ENCODE data around the gene PCGF1. TPM values are rescaled to one million over a fixed set of nuclear protein-coding genes. Genes with fewer than 3 reads are reported as not detected.

Gene PCGF1
- total and polyA plus RNA-seq, 10 donors = 9.6 to 20.4 (median 14.6) TPM

GRCh38 chr2:74505448-74506246, 1.8 kb downstream of the PCGF1 start:
- Histone ChIP-seq H3K4me1 (peaks cover 19 to 65% (median 61%) of the 10 kb centered on the region in 6 donors), H3K27ac (no peak overlapping the region), H3K9me3 (no peaks in the 10 kb centered on the region), H3K27me3 (replicated peaks in 1 of 7) (peaks cover 0 to 46% (median 17%) of the 10 kb centered on the region in 7 donors), H3K36me3 (peaks cover 0 to 23% (median 16%) of the 10 kb centered on the region in 6 donors), H3K4me3 (peak overlapping the region in 3 of 8 donors; percentile 2 to 90 (median 61))
- DNase-seq = peak; percentile 68
- 95 to 97% (median 96%) methylated on average over 14 of the region's 14 CpGs for WGBS, 5 donors
- intact Hi-C loops (cut with DNase I; ENCODE audit: low total_unique reads) = no loop called here
- TF ChIP-seq CTCF (IDR thresholded peaks at IDR 0.05 in 8 of 11, conservative IDR thresholded peaks at IDR 0.05 in 3 of 11) (no peak), POLR2AphosphoS5 (IDR thresholded peaks at IDR 0.05) (no peak), POLR2A (IDR thresholded peaks at IDR 0.05) (no peak)

- H3K4me3 ChIP-seq = peak overlapping the region in 1 of 8 donors; percentile 90
- peaks cover 0 to 23% (median 16%) of the 10 kb centered on the region in 6 donors for H3K36me3 ChIP-seq
- peaks cover 21 to 75% (median 66%) of the 10 kb centered on the region in 6 donors for H3K4me1 ChIP-seq
- peak; percentile 39 for DNase-seq
- H3K27me3 ChIP-seq (replicated peaks in 1 of 7) = peaks cover 6 to 49% (median 23%) of the 10 kb centered on the region in 7 donors
- TF ChIP-seq POLR2AphosphoS5 (IDR thresholded peaks at IDR 0.05) (no peak), POLR2A (IDR thresholded peaks at IDR 0.05) (no peak), CTCF (IDR thresholded peaks at IDR 0.05 in 8 of 11, conservative IDR thresholded peaks at IDR 0.05 in 3 of 11) (no peak)
- H3K9me3 ChIP-seq = no peaks in the 10 kb centered on the region
- WGBS, 5 donors = 91 to 96% (median 95%) methylated on average over 3 of the region's 3 CpGs
- intact Hi-C loops (cut with DNase I; ENCODE audit: low total_unique reads) = loop anchor here (5.0 kb wide), 1 partner anchor 83 kb away; no protein-coding TSS in a partner anchor
- no peak overlapping the region for H3K27ac ChIP-seq
These were observed 2.9 kb downstream of the PCGF1 start for GRCh38 chr2:74504591-74504990.

DNA sequence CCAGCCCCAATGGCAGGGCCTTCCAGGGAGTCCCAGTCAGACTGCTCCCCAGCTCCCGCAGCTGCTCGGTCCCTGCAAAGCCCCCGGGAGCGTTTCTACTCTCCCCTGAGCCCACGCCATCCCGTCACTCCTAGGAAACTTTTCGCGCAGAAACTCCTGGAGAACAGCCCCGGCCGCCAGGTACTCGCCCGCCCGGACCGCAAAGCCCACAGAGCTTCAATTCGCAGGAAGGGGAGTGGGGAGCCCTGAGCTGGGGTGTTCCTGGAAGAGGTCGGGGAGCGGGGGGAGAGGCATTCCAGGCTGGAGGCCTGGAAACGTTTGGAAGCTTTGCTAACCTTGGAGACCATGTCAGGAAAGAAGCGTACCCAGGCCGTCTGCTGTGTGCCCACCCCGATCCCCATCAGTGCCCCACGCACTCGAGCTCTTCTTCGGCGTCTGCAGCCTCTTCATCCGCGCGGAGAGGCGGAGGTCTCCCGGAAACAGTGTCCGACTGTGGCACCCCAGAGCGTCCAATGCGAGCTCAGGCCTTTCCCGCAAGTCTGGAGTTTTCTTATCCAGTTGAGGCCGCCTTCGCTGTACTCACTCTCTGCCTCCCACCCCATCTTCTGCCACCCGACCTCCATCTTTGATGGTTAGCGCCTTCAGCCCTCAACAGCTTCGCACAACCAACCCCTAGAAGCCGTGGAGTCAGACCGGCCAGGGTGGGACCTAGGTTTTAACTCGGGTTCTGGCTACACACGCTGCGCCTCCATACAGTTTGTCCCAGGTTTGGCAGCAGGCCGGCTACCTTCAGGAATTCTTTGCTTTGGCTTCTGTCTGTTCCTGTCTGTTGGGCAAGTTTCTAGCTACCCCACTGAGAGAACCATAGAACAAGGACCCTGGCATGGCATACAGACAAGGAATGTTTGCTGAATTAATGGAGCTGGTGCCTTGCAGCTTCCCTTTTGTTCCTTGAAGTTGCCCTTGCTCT, 3.7 kb downstream of the PCGF1 start:
- peaks cover 9 to 57% (median 31%) of the 10 kb centered on the region in 7 donors for H3K27me3 ChIP-seq (replicated peaks in 1 of 7)
- 48 to 61% (median 56%) methylated on average over 42 to 45 of the region's 45 CpGs for WGBS, 5 donors
- H3K4me1 ChIP-seq = peaks cover 29 to 83% (median 74%) of the 10 kb centered on the region in 6 donors
- peak overlapping the region; percentile 41 to 90 (median 54) for H3K4me3 ChIP-seq
- H3K27ac ChIP-seq = peak overlapping the region; percentile 41 to 86 (median 71)
- TF ChIP-seq POLR2AphosphoS5 (IDR thresholded peaks at IDR 0.05) = no peak
- no peak for TF ChIP-seq POLR2A (IDR thresholded peaks at IDR 0.05)
- TF ChIP-seq CTCF (IDR thresholded peaks at IDR 0.05 in 8 of 11, conservative IDR thresholded peaks at IDR 0.05 in 3 of 11) = no peak
- H3K9me3 ChIP-seq = no peaks in the 10 kb centered on the region
- intact Hi-C loops (cut with DNase I; ENCODE audit: low total_unique reads) = loop anchor here (5.0 kb wide), 1 partner anchor 84 kb away; no protein-coding TSS in a partner anchor
- peaks cover 0 to 23% (median 16%) of the 10 kb centered on the region in 6 donors for H3K36me3 ChIP-seq
- peak; percentile 74 for DNase-seq

Data from spleen (tissue), 11 donors.